Measurements from ENCODE around the gene FXYD2. TPM values are rescaled to one million over a fixed set of nuclear protein-coding genes. Genes with fewer than 3 reads are reported as not detected.

FXYD2 gene
- total and polyA plus RNA-seq, 12 donors, result 0.40 to 6.0 (median 1.8) TPM

GRCh38 chr11:117820516-117820915 is 4.0 kb downstream of the FXYD2 start:
- H3K4me1 ChIP-seq, result peaks cover 13 to 75% (median 44%) of the 10 kb centered on the region in 9 donors
- H3K36me3 ChIP-seq, result no peaks in the 10 kb centered on the region
- no peak overlapping the region for H3K4me3 ChIP-seq
- no peak for ATAC-seq
- DNase-seq, result no peak
- no peak for TF ChIP-seq CTCF (IDR thresholded peaks at IDR 0.05)
- H3K9me3 ChIP-seq, result no peaks in the 10 kb centered on the region
- no peak overlapping the region for H3K27ac ChIP-seq
- WGBS, 2 donors, result 95 to 96% methylated on average over 10 of the region's 10 CpGs
- H3K27me3 ChIP-seq, result no peaks in the 10 kb centered on the region
- intact Hi-C loops (cut with DNase I), result loop anchor here in 4 of 10 donors (5.0 kb wide), 1 partner anchor 127 kb away; no protein-coding TSS in a partner anchor

GRCh38 chr11:117820071-117820470 is 4.5 kb downstream of the FXYD2 start:
- no peaks in the 10 kb centered on the region for H3K9me3 ChIP-seq
- peaks cover 13 to 75% (median 43%) of the 10 kb centered on the region in 9 donors for H3K4me1 ChIP-seq
- H3K27me3 ChIP-seq, result no peaks in the 10 kb centered on the region
- H3K4me3 ChIP-seq, result no peak overlapping the region
- no peak overlapping the region for H3K27ac ChIP-seq
- intact Hi-C loops (cut with DNase I), result loop anchor here in 4 of 10 donors (5.0 kb wide), 1 partner anchor 127 kb away; no protein-coding TSS in a partner anchor
- DNase-seq, result no peak
- no peak for ATAC-seq
- WGBS, 2 donors, result 85 to 92% methylated on average over 11 of the region's 11 CpGs
- TF ChIP-seq CTCF (IDR thresholded peaks at IDR 0.05), result no peak
- no peaks in the 10 kb centered on the region for H3K36me3 ChIP-seq

- H3K27ac ChIP-seq, result peak overlapping the region in 1 of 10 donors; percentile 80
These were observed 5.2 kb downstream of the FXYD2 start for GRCh38 chr11:117819096-117820040.

More at GRCh38 chr11:117819096-117820040, 5.2 kb downstream of the FXYD2 start:
- TF ChIP-seq CTCF (IDR thresholded peaks at IDR 0.05), result peak in 8 of 9 donors; percentile 22 to 68 (median 58)
- no peak overlapping the region for H3K4me3 ChIP-seq
- WGBS, 2 donors, result 64 to 69% methylated on average over 10 of the region's 10 CpGs
- intact Hi-C loops (cut with DNase I), result loop anchor here in 8 of 10 donors (2.0 to 5.0 kb wide), 8 partner anchors 23 to 392 kb away; no protein-coding TSS in a partner anchor
- no peaks in the 10 kb centered on the region for H3K27me3 ChIP-seq
- peaks cover 8 to 75% (median 43%) of the 10 kb centered on the region in 9 donors for H3K4me1 ChIP-seq
- H3K9me3 ChIP-seq, result no peaks in the 10 kb centered on the region
- peak in 7 of 8 donors; percentile 19 to 36 (median 28) for ATAC-seq
- peak; percentile 66 to 74 for DNase-seq
- H3K36me3 ChIP-seq, result no peaks in the 10 kb centered on the region
